Measurements from ENCODE around the gene CREBRF.

GRCh38 chr5:173056783-173057061 lies 570 bp downstream of the CREBRF start:
- TF ChIP-seq GATA3 (IDR thresholded peaks at IDR 0.05; ENCODE audit: low read depth, low read length) (no peak), GATA2 (IDR thresholded peaks at IDR 0.05; ENCODE audit: low read depth, low read length) (no peak)
